ENCODE results near the gene BCL2L13.

GRCh38 chr22:17749605-17750395 lies 111.2 kb downstream of the BCL2L13 start:
- TF ChIP-seq SUZ12 (IDR thresholded peaks at IDR 0.05; ENCODE audit: extremely low read depth, insufficient read depth, insufficient read length) = no peak
- TF ChIP-seq ZNF274 (IDR thresholded peaks at IDR 0.05; ENCODE audit: low read depth, low read length) = no peak
- no peak for TF ChIP-seq YY1 (IDR thresholded peaks at IDR 0.05; ENCODE audit: insufficient read depth, insufficient read length)
